ENCODE results near the gene FCHO1.

FCHO1 gene

DNA sequence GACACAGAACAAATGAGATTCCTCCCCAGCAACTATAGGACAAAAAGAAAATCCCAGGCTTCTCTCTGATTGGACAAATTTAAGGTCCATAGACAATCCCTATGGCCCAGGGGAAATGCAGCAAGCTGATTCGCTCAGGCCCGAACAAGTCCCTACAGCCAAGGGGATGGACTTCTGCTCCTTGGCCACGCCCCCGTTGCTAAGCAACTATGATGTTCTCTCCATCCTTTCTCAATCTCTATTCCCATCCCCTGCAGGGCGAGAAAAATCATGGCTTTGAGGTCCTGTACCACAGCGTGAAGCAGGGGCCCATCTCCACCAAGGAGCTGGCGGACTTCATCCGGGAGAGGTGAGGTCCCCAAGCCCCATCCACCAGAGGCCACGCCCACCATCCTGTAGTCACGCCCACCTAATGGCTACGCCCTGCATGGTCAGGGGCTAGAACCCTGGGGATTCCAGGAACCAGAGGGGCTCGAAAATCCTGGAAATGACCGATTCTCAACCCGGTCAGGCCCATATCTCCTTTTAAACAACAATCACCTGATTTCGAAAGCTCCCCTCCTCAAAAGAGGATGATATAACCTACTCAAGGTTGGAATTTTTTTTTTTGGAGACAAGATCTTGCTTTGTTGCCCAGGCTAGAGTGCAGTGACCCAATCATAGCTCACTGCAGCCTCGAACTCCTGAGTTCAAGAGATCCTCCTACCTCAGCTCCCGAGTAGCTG, 11.4 kb downstream of the FCHO1 start:
- DNase-seq (ENCODE audit: low read depth) = peak; percentile 67
- H3K4me3 ChIP-seq (replicated peaks; ENCODE audit: low read depth, low read length) = no peak overlapping the region
- TF ChIP-seq, protein P1, sequence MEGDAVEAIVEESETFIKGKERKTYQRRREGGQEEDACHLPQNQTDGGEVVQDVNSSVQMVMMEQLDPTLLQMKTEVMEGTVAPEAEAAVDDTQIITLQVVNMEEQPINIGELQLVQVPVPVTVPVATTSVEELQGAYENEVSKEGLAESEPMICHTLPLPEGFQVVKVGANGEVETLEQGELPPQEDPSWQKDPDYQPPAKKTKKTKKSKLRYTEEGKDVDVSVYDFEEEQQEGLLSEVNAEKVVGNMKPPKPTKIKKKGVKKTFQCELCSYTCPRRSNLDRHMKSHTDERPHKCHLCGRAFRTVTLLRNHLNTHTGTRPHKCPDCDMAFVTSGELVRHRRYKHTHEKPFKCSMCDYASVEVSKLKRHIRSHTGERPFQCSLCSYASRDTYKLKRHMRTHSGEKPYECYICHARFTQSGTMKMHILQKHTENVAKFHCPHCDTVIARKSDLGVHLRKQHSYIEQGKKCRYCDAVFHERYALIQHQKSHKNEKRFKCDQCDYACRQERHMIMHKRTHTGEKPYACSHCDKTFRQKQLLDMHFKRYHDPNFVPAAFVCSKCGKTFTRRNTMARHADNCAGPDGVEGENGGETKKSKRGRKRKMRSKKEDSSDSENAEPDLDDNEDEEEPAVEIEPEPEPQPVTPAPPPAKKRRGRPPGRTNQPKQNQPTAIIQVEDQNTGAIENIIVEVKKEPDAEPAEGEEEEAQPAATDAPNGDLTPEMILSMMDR (IDR thresholded peaks at IDR 0.05; ENCODE audit: low read length, missing control alignments) = no peak

DNA sequence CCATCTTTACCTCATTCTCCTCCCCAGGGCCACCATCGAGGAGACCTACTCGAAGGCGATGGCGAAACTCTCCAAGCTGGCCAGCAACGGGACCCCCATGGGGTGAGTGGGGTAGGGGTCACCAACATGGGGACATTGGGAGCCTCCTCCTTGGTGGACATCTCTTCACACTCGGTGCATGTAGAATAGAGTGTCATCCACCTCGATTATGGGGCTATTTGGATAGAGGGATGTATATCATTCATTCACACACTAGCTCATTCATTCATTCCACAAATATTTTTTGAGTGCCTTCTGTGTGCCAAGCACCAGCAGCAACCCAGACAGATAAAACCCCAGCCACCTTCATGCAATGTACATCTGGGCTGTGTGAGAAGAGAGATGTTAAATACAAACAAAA, 13.1 kb downstream of the FCHO1 start:
- DNase-seq (ENCODE audit: low read depth) = no peak
- H3K4me3 ChIP-seq (replicated peaks; ENCODE audit: low read depth, low read length) = no peak overlapping the region
- TF ChIP-seq, protein P1 (IDR thresholded peaks at IDR 0.05; ENCODE audit: low read length, missing control alignments) = no peak

DNA sequence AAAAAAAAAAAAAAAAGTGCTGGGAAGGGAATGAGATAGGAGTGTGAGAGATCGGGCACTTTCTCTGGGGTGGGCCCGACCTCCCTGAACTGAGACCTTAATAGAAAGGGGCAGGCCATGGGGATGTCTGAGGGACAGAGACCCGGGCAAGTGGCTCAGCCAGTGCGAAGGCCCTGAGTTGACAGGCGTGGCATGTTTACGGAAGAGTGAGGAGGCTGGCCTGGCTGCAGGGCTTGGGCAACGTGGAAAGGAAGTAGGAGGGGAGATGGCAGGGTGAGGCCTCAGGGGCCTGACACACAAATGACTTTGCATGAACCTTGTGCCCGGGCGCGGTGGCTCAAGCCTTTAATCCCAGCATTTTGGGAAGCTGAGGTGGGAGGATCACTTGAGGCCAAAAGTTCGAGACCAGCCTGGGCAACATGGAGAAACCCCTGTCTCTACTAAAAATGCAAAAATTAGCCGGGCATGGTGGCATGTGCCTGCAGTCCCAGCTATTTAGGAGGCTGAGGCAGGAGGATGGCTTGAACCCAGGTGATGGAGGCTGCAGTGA, 13.9 kb downstream of the FCHO1 start:
- DNase-seq (ENCODE audit: low read depth) = no peak
- TF ChIP-seq, protein P1 (IDR thresholded peaks at IDR 0.05; ENCODE audit: low read length, missing control alignments) = no peak
- no peak overlapping the region for H3K4me3 ChIP-seq (replicated peaks; ENCODE audit: low read depth, low read length)

DNA sequence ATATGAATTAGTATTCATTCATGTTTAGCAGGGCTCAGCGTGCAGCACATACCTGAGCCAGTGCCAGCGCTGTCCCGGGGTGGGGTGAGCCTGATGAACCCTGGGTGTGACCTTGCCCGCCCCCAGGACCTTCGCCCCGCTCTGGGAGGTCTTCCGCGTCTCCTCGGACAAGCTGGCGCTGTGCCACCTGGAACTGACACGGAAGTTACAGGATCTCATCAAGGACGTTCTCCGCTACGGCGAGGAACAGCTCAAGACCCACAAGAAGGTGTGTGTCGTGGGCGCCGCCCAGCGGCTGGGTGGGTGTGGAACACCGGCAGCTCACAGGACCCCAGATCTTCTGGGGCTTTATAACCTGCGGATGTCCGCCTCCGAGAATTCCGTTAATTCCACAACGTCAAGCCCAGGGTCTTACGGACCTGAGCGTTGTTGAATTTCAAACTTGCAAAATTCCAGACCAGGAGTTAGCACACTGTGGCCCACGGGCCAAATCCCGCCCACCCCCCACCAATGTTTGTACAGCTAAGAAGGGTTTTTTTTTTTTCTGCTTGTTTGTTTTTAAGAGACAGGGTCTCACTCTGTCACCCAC, 15.4 kb downstream of the FCHO1 start:
- H3K4me3 ChIP-seq (replicated peaks; ENCODE audit: low read depth, low read length) = peak overlapping the region; percentile 27
- DNase-seq (ENCODE audit: low read depth) = peak; percentile 90
- TF ChIP-seq, protein P1 (IDR thresholded peaks at IDR 0.05; ENCODE audit: low read length, missing control alignments) = peak; percentile 99

DNA sequence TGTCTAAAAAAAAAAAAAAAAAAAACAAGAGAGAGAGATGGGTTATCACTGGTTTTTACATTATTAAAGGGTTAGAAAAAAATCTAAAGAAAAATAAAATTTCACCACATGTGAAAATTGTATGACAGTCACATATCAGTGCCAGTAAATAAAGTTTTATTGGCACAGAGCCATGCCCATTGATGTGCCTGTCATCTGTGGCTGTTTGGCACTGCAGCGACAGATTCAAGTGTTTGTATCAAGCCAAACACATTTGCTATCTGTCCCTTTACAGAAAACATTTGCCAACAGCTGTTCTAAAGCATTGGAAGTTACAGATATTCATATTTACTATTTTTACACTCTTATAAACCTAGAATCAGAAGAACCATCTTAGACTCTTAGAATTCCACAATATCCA, 16.3 kb downstream of the FCHO1 start:
- H3K4me3 ChIP-seq (replicated peaks; ENCODE audit: low read depth, low read length) = no peak overlapping the region
- no peak for DNase-seq (ENCODE audit: low read depth)
- TF ChIP-seq, protein P1 (IDR thresholded peaks at IDR 0.05; ENCODE audit: low read length, missing control alignments) = no peak

DNA sequence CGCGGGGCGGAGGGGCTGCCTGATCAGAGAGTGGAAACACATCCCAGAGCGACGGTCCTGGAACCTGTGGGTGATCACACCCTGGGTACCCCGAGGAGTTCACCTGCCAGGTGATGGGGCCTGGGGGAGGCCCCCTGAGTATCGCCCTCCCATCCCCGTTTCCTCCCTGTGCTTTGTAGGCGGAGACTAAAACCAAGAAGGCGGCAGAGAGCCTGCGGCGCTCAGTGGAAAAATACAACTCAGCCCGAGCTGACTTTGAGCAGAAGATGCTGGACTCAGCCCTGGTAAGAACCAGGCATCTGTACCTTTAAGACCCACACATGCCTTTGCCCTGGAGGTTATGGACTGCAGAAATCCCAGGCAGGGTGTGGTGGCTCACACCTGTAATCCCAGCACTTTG, 19.3 kb downstream of the FCHO1 start:
- TF ChIP-seq, protein P1 (IDR thresholded peaks at IDR 0.05; ENCODE audit: low read length, missing control alignments) = no peak
- H3K4me3 ChIP-seq (replicated peaks; ENCODE audit: low read depth, low read length) = no peak overlapping the region
- DNase-seq (ENCODE audit: low read depth) = no peak
